Measurements from ENCODE around the gene PIP5K1A.

- no peak for TF ChIP-seq EP300 (IDR thresholded peaks at IDR 0.05)
- TF ChIP-seq, protein P1, sequence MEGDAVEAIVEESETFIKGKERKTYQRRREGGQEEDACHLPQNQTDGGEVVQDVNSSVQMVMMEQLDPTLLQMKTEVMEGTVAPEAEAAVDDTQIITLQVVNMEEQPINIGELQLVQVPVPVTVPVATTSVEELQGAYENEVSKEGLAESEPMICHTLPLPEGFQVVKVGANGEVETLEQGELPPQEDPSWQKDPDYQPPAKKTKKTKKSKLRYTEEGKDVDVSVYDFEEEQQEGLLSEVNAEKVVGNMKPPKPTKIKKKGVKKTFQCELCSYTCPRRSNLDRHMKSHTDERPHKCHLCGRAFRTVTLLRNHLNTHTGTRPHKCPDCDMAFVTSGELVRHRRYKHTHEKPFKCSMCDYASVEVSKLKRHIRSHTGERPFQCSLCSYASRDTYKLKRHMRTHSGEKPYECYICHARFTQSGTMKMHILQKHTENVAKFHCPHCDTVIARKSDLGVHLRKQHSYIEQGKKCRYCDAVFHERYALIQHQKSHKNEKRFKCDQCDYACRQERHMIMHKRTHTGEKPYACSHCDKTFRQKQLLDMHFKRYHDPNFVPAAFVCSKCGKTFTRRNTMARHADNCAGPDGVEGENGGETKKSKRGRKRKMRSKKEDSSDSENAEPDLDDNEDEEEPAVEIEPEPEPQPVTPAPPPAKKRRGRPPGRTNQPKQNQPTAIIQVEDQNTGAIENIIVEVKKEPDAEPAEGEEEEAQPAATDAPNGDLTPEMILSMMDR (IDR thresholded peaks at IDR 0.05): peak in 3 of 4 experiments; percentile 51 to 53 (median 52)
Observed at GRCh38 chr1:151175863-151176262, 22.5 kb upstream of the PIP5K1A start, which contains the start of gene TMOD4.
